Spleen (tissue), 7 donors: ENCODE results near the gene RHOV.

Experiments
- CTCF ChIP-seq, 11 experiments: fragments of 200-600 bp in 7 of 11; fragments of 450-650 bp in 4 of 11; sonication (generic) in 4 of 11; IDR thresholded peaks in 8 of 11; conservative IDR thresholded peaks in 3 of 11; 1 replicate in 7 of 11; 2 replicates in 4 of 11; pipeline versions ENCODE4 v1.4.0 to v1.8.0; 2016 to 2021; ENCODE audit warnings: antibody characterized with exemption in 11 of 11, inconsistent platforms in 4 of 11, mild to moderate bottlenecking in 1 of 11
- POLR2A ChIP-seq, 3 donors: fragments of 450-650 bp; IDR thresholded peaks; one replicate each; pipeline ENCODE4 v1.5.1; 2017; ENCODE audit warnings: antibody characterized with exemption in 3 of 3, mild to moderate bottlenecking in 1 of 3
- donor health status: DM: no; HTN: no; CAD: no; lungs with moderate emphysema.
- donor health status: DM: no; HTN: no; CAD: no.
- donor health status: DM: no; HTN: no; CAD: no.

GRCh38 chr15:40871749-40872617 lies 2.1 kb downstream of the RHOV start:
- TF ChIP-seq CTCF (IDR thresholded peaks at IDR 0.05 in 8 of 11, conservative IDR thresholded peaks at IDR 0.05 in 3 of 11) (no peak), POLR2A (IDR thresholded peaks at IDR 0.05) (no peak)
